Activated B cell treated with CpG ODN at 0.5 μM for 24 hours (primary cell): Measurements from ENCODE around the gene BICD1. TPM values are rescaled to one million over a fixed set of nuclear protein-coding genes. Genes with fewer than 3 reads are reported as not detected.
A peak's percentile ranks its signal among the peaks of the same experiment; 100 is the strongest.

Experiments
- ATAC-seq: fragments of 200-7000 bp; cut with Tn5 transposase; one replicate; pipeline ENCODE4 v1.10.0; 2021; ENCODE audit warnings: low read depth, mild to moderate bottlenecking, moderate library complexity
- CTCF ChIA-PET: fragments of 350-600 bp; sonication (Branson Sonifier 250); formaldehyde crosslinking; loops from one replicate; lab custom pipeline; 2021; ENCODE audit warnings: antibody characterized with exemption; lab: Charles Lee
- POLR2A ChIA-PET: fragments of 350-600 bp; sonication (Branson Sonifier 250); formaldehyde crosslinking; loops from one replicate; lab custom pipeline; 2021; ENCODE audit warnings: antibody characterized with exemption; lab: Charles Lee
- DNase-seq: peaks from one replicate; pipeline ENCODE4 v3.0.0; 2022
- H3K27ac Mint-ChIP-seq: one replicate; pipeline ENCODE4 v1.8.0; 2020; ENCODE audit warnings: mixed read lengths
- H3K27me3 Mint-ChIP-seq: one replicate; pipeline ENCODE4 v1.8.0; 2021; ENCODE audit warnings: mixed read lengths
- H3K36me3 Mint-ChIP-seq: one replicate; pipeline ENCODE4 v1.8.0; 2021; ENCODE audit warnings: low read depth, mixed read lengths
- H3K4me1 Mint-ChIP-seq: one replicate; pipeline ENCODE4 v1.8.0; 2021; ENCODE audit warnings: mixed read lengths
- H3K4me3 Mint-ChIP-seq: one replicate; pipeline ENCODE4 v1.8.0; 2020; ENCODE audit warnings: mild to moderate bottlenecking, mixed read lengths
- H3K9me3 Mint-ChIP-seq: one replicate; pipeline ENCODE4 v1.8.0; 2020; ENCODE audit warnings: mixed read lengths
- intact Hi-C: fragments of 100-400 bp; cut with micrococcal nuclease; formaldehyde crosslinking; loops from one replicate; pipeline ENCODE4 v1.15.1; 2024
- total RNA-seq: library from RNA; stranded (reverse); gene quantifications from 2 replicates; pipeline ENCODE4 v1.2.3, GENCODE V29; 2022
- TF ChIP-seq, protein P1 (sequence below): fragments of 200-600 bp; IDR thresholded peaks from one replicate; pipeline ENCODE4 v1.8.0; 2022; ENCODE audit warnings: antibody characterized with exemption, mild to moderate bottlenecking

Gene BICD1
- total RNA-seq, 1 donor from 2014 or later = 67.6 TPM

DNA sequence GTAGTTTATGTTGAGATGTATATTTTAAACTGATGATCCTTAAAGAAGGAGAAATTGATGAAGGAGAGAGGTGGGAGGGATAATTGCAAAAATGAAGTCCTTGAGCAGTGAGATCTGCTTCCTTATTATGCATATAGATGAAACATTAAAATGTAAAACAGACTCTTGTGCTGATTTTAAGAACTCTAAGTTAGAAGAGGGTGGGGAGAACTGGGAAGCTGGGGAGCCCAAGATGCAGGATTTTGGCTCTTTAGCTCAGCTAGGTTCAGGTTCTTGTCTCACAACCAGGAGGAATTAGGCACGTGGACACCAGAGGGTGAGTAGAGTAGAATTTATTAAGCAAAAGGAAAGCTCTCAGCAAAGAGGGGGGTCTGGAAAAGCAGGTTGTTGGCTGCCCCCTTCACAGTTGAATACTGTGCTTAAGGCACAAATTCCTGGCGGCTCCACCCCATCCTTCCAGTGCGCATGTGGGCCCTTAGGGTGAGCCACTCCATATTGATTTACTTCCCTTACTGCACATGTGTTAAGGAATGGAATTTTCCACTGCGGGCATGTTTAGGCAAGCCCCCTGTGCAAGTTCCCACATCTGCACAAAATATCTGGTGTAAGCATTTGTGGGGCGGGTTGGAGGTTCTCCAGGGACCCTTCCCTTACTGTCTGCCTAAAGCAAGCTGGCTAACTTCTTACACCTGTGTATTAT lies 141.9 kb downstream of the BICD1 start:
- Mint-ChIP-seq H3K4me1 (peaks cover 17% of the 10 kb centered on the region), H3K9me3 (no peaks in the 10 kb centered on the region), H3K27ac (peak overlapping the region; percentile 8), H3K4me3 (no peak overlapping the region), H3K36me3 (peaks cover 3% of the 10 kb centered on the region), H3K27me3 (no peaks in the 10 kb centered on the region)
- DNase-seq (no peak), ATAC-seq (no peak)
- intact Hi-C loops = loop anchor here (2.0 kb wide), 1 partner anchor 14 kb away; no protein-coding TSS in a partner anchor
- CTCF ChIA-PET = no interaction called here
- POLR2A ChIA-PET = interaction anchor here (0.5 kb wide), 1 partner anchor 113 kb away, joined by 4 read pairs; no protein-coding TSS in a partner anchor
- TF ChIP-seq, protein P1, sequence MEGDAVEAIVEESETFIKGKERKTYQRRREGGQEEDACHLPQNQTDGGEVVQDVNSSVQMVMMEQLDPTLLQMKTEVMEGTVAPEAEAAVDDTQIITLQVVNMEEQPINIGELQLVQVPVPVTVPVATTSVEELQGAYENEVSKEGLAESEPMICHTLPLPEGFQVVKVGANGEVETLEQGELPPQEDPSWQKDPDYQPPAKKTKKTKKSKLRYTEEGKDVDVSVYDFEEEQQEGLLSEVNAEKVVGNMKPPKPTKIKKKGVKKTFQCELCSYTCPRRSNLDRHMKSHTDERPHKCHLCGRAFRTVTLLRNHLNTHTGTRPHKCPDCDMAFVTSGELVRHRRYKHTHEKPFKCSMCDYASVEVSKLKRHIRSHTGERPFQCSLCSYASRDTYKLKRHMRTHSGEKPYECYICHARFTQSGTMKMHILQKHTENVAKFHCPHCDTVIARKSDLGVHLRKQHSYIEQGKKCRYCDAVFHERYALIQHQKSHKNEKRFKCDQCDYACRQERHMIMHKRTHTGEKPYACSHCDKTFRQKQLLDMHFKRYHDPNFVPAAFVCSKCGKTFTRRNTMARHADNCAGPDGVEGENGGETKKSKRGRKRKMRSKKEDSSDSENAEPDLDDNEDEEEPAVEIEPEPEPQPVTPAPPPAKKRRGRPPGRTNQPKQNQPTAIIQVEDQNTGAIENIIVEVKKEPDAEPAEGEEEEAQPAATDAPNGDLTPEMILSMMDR = no peak

- POLR2A ChIA-PET = interaction anchor here (0.5 kb wide), 1 partner anchor 14 kb away, joined by 3 read pairs; no protein-coding TSS in a partner anchor
- ATAC-seq (no peak), DNase-seq (no peak)
- CTCF ChIA-PET = no interaction called here
- no peak overlapping the region for H3K4me3 Mint-ChIP-seq
- TF ChIP-seq, protein P1 = no peak
- peaks cover 11% of the 10 kb centered on the region for H3K36me3 Mint-ChIP-seq
- no peaks in the 10 kb centered on the region for H3K27me3 Mint-ChIP-seq
- peaks cover 23% of the 10 kb centered on the region for H3K4me1 Mint-ChIP-seq
- intact Hi-C loops = loop anchor here (2.0 kb wide), 1 partner anchor 15 kb away; no protein-coding TSS in a partner anchor
- H3K27ac Mint-ChIP-seq = no peak overlapping the region
- H3K9me3 Mint-ChIP-seq = no peaks in the 10 kb centered on the region
These were observed 143.1 kb downstream of the BICD1 start for GRCh38 chr12:32249777-32250176.

DNA sequence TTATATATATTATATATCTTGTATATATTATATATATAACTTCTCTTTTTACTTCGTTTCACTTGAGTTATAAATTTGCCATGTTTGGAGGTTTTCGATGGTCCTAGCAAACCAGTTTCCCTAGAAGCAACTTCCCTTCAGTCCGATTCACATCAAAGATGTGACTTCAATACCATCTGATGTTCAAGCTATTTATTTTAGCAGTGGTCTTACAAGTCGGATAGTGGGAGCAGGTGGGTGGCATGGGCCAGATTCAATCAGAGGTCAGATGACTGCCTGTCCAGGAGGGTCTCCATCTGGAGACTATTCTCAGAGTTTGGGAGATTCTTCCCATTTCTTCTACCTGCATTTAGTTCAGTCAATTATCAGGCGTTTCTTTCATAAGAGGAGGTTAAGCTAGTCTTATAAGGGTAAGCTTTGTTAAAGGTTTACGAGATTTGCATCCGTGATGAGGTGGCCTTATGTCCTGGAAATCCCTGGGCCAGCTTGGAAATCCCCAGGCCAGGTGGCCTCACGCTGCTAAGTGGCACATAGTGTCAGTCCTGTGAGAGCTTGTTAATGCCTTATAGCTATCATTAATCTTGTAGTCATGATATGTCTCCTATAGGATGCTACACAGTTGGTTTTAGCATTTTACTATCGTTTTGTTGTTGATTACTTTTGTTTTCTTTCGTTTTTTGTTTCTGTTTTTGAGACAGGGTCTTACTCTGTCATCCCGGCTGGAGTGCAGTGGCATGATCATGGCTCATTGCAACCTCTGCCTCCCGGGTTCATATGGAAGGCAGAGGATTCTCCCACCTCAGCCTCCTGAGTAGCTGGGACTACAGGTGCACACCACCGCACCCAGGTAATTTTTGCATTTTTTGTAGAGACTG lies 145.8 kb downstream of the BICD1 start:
- ATAC-seq (peak; percentile 94), DNase-seq (no peak)
- H3K36me3 Mint-ChIP-seq = peaks cover 15% of the 10 kb centered on the region
- TF ChIP-seq, protein P1 = no peak
- H3K27me3 Mint-ChIP-seq = no peaks in the 10 kb centered on the region
- POLR2A ChIA-PET = interaction anchor here (0.5 to 3.1 kb wide), 13 partner anchors 13 to 524 kb away, joined by 3 to 35 read pairs (median 3); partner anchors contain the start of gene AMN1
- H3K4me3 Mint-ChIP-seq = peak overlapping the region; percentile 77
- intact Hi-C loops = loop anchor here (1.0 to 2.0 kb wide), 2 partner anchors 20 to 113 kb away; no protein-coding TSS in a partner anchor
- H3K4me1 Mint-ChIP-seq = peaks cover 26% of the 10 kb centered on the region
- H3K27ac Mint-ChIP-seq = peak overlapping the region; percentile 87
- no peaks in the 10 kb centered on the region for H3K9me3 Mint-ChIP-seq
- CTCF ChIA-PET = interaction anchor here (0.9 to 1.2 kb wide), 2 partner anchors 28 to 60 kb away, joined by 3 to 5 read pairs; no protein-coding TSS in a partner anchor

DNA sequence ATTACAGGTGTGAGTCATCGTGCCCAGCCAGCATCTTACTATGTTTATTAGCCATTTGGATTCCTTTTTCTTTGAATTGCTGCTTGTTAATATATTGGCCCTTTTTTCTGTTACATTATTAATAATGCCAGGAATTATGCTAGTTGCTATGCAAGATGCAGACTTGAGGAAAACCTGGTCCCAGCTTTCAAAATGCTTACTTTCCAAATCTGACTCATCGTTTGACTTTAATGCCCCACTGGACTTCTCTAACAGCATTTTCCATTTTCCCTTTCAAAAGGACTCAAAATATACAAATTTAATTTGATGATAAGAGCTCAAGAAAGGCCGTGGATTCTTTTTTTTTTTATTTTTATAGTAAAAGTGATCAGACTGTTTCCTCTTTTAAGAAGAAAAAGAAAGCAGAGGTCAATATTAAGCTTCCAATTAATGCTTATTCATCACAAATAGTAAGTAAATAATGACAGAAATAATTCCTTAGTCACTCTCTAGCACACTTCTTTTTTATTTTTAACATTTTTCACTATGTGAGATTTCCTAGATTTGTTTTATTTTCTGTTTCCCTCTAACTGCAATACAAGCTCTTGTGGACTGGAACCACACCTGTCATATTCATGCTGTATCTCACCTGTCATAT lies 146.6 kb downstream of the BICD1 start:
- ATAC-seq (no peak), DNase-seq (no peak)
- TF ChIP-seq, protein P1 = no peak
- H3K36me3 Mint-ChIP-seq = peaks cover 17% of the 10 kb centered on the region
- no peaks in the 10 kb centered on the region for H3K9me3 Mint-ChIP-seq
- H3K4me1 Mint-ChIP-seq = peaks cover 30% of the 10 kb centered on the region
- CTCF ChIA-PET = interaction anchor here (0.7 to 0.8 kb wide), 2 partner anchors 9 to 11 kb away, joined by 3 read pairs; no protein-coding TSS in a partner anchor
- POLR2A ChIA-PET = interaction anchor here (0.5 to 3.1 kb wide), 6 partner anchors 12 to 442 kb away, joined by 3 to 35 read pairs (median 6); no protein-coding TSS in a partner anchor
- intact Hi-C loops = loop anchor here (2.0 kb wide), 1 partner anchor 20 kb away; no protein-coding TSS in a partner anchor
- peak overlapping the region; percentile 87 for H3K27ac Mint-ChIP-seq
- H3K27me3 Mint-ChIP-seq = no peaks in the 10 kb centered on the region
- H3K4me3 Mint-ChIP-seq = no peak overlapping the region
